ENCODE data around the gene EFEMP2.

Gene EFEMP2

DNA sequence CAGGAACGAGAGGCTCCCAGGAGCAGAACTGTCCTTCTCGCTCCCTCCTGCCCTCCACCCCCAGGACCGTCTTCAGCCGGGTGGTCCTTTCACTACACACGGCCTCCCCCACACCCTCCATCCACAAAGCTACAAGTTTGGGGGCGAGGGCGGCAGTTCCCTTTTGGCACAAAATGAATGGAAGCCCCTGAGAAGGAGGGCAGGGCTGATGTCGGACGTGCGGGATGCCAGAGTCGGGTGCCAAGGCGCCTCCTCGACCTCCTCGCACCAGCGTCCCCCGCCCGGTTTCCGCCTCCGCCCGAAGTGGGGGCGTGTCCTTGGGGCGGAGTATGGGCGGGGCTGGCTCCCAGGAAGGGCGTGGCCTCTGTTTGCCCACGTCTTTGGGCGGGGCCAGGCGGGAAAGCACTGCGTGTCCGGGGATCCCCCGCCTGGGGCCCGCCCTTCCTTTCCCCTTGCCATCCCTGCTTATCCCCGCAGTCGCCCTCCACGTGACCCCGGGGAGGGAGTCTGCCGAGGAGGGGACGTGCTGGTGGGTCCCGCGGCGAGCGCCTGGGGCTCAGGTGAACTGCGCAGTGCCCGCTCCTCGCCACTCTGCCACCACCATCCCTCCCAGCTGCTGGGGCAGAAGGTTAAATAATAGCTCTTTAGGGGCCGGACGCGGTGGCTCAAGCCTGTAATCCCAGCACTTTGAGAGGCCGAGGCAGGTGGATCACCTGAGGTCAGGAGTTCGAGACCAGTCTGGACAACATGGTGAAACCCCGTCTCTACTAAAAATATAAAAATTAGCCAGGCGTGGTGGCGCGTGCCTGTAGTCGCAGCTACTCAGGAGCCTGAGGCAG lies 937 bp upstream of the EFEMP2 start:
- in situ Hi-C loops (cut with HindIII; ENCODE audit: low pct_unique_long_range_greater_than_20kb, low sequenced_read_pairs) = no loop called here
- peak; percentile 91 to 93 for DNase-seq (ENCODE audit: low read depth in 1 of 2, low spot score in 1 of 2)
- no peak for TF ChIP-seq JUND (IDR thresholded peaks at IDR 0.05; ENCODE audit: low read depth)

- in situ Hi-C loops (cut with HindIII; ENCODE audit: low pct_unique_long_range_greater_than_20kb, low sequenced_read_pairs) = no loop called here
- TF ChIP-seq JUND (IDR thresholded peaks at IDR 0.05; ENCODE audit: low read depth) = no peak
- no peak for DNase-seq (ENCODE audit: low read depth in 1 of 2, low spot score in 1 of 2)
These were observed 620 bp downstream of the EFEMP2 start for GRCh38 chr11:65871811-65872548.

GRCh38 chr11:65870706-65871681 lies 1.6 kb downstream of the EFEMP2 start:
- no peak for DNase-seq (ENCODE audit: low read depth in 1 of 2, low spot score in 1 of 2)
- in situ Hi-C loops (cut with HindIII; ENCODE audit: low pct_unique_long_range_greater_than_20kb, low sequenced_read_pairs) = no loop called here
- TF ChIP-seq JUND (IDR thresholded peaks at IDR 0.05; ENCODE audit: low read depth) = no peak

- no peak for DNase-seq (ENCODE audit: low read depth in 1 of 2, low spot score in 1 of 2)
- no peak for TF ChIP-seq JUND (IDR thresholded peaks at IDR 0.05; ENCODE audit: low read depth)
- in situ Hi-C loops (cut with HindIII; ENCODE audit: low pct_unique_long_range_greater_than_20kb, low sequenced_read_pairs) = no loop called here
These were observed 2.3 kb downstream of the EFEMP2 start for GRCh38 chr11:65870307-65870658.

DNA sequence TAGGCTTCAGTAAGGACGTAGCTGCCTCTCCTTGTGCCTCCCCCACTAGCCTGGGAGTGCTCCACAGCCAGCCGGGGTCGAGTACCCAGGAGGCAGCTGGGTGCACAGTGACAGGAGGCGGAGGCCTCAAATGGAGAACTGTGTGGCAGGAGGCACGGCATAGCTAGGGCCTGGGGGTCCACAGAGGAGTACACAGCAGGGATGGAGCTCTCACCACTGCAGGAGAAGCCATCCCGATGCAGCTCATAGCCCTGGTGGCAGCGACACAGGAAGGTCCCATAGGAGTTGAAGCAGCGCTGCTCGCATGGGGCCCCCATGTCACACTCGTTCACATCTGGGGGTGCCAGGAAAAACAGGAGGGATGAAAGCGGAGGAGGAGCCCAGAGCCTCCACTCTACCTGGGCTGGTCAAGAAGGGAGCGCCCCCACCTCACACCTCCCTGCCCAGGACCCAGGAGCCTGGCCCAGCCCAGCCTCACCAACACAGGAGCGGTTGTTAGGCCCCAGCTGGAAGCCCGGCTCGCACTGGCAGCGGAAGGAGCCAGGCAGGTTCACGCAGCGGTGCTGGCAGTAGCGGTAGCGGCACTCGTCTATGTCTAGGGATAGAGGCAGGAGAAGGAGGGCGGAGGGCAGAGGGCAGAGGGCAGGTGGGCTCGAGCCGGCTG lies 2.8 kb downstream of the EFEMP2 start:
- DNase-seq (ENCODE audit: low read depth in 1 of 2, low spot score in 1 of 2) = no peak

GRCh38 chr11:65868907-65869306 lies 3.7 kb downstream of the EFEMP2 start:
- in situ Hi-C loops (cut with HindIII; ENCODE audit: low pct_unique_long_range_greater_than_20kb, low sequenced_read_pairs) = no loop called here
- TF ChIP-seq JUND (IDR thresholded peaks at IDR 0.05; ENCODE audit: low read depth) = no peak
- no peak for DNase-seq (ENCODE audit: low read depth in 1 of 2, low spot score in 1 of 2)

More for the DNA sequence above, 2.8 kb downstream of the EFEMP2 start:
- TF ChIP-seq JUND (IDR thresholded peaks at IDR 0.05; ENCODE audit: low read depth) = no peak
- in situ Hi-C loops (cut with HindIII; ENCODE audit: low pct_unique_long_range_greater_than_20kb, low sequenced_read_pairs) = no loop called here

DNA sequence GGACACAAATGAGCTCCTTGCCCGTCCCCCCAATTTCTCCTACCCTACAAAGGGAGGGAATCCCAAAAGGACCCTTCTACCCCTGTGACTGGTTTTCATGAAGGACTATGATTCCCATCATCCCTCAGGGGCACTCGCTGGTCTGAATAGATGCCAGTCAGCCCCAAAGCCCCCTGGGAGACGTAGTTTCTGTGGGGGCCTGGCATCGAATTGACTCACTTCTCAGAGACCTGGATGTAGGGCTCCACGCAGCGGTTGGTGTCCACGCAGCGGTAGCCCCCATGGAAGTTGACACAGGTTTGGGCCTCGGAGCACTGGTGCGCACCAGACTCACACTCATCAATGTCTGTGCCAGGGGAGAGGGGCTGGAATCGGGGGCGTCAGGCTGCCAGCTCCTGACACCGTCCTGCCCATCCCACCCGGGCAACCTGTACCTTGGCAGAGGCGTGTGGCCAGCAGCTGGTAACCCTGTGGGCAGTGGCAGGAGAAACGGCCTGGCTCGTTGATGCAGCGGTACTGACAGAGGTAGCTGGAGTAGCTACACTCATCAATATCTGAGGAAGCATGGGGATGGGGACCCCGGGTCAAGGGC lies 4.4 kb downstream of the EFEMP2 start:
- in situ Hi-C loops (cut with HindIII; ENCODE audit: low pct_unique_long_range_greater_than_20kb, low sequenced_read_pairs) = no loop called here
- DNase-seq (ENCODE audit: low read depth in 1 of 2, low spot score in 1 of 2) = peak in 1 of 2 experiments; percentile 52
- TF ChIP-seq JUND (IDR thresholded peaks at IDR 0.05; ENCODE audit: low read depth) = no peak

DNA sequence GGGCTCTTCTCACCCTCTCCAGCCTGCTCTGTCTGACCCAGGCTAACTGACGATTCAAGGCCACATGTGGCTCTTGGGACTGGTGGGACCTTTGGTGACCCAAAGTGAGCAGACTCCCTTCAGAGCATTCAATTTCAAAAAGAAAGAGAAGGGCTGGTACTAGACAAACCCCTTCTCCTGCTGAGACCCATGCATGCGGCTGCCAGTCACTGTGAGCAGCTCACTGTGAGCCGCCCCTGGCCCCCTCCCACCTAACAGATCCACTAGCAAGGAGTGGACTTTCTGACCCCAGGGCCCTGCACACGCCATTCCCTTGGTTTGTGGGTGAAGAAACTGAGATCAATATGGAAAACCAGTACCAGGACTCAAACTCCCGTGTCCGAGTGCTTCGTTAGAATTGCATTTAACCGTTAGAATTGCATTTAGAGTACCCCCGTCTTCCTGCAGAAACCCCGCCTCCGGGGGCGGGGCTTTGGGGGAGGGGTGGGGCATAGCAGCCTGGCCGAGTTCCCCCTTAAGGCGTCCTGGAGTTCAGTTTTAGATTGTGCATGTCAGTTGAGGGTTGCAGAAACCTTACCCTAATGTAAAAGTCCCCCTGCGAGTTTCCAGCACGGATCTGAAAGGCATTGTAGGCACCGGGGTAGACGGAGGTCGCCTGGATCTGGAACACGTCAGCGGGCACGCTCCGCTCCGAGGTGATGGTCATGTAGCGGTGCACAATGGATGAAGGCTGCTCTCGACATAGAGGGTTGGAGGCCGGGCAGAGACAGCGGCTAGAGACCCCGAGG lies 5.1 kb downstream of the EFEMP2 start:
- no peak for TF ChIP-seq JUND (IDR thresholded peaks at IDR 0.05; ENCODE audit: low read depth)
- DNase-seq (ENCODE audit: low read depth in 1 of 2, low spot score in 1 of 2) = no peak
- in situ Hi-C loops (cut with HindIII; ENCODE audit: low pct_unique_long_range_greater_than_20kb, low sequenced_read_pairs) = no loop called here

GRCh38 chr11:65866509-65867283 lies 5.9 kb downstream of the EFEMP2 start:
- in situ Hi-C loops (cut with HindIII; ENCODE audit: low pct_unique_long_range_greater_than_20kb, low sequenced_read_pairs) = no loop called here
- TF ChIP-seq JUND (IDR thresholded peaks at IDR 0.05; ENCODE audit: low read depth) = no peak
- no peak for DNase-seq (ENCODE audit: low read depth in 1 of 2, low spot score in 1 of 2)

DNA sequence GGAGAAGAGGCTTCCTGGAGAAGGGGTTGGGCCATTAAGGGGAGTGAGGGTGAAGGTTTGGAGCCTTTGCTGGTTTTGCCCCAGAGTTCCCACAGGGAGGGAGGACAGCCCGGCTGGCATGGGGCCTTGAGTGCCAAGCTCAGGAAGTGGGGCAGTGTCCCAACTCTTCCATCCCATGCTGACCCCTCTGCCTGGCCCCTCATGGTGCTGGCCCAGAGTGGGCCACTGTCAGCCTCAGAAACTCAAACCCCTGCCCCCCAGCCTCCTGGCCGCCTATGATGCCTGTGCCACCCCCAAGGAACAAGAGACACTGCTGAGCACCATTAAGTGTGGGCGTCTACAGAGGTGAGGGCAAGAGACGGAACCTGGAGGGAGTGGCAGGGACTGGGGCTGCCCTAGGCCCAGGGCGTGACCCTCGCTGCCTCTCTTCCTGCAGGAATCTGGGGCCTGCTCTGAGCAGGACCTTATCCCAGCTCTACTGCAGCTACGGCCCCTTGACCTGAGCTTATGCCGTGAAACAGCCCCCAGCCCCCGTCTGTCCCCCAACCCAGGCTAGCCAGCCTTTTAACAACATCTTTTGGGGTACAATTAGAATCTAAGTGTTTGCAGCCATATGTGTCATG lies 6.9 kb downstream of the EFEMP2 start:
- no peak for DNase-seq (ENCODE audit: low read depth in 1 of 2, low spot score in 1 of 2)
- TF ChIP-seq JUND (IDR thresholded peaks at IDR 0.05; ENCODE audit: low read depth) = no peak
- in situ Hi-C loops (cut with HindIII; ENCODE audit: low pct_unique_long_range_greater_than_20kb, low sequenced_read_pairs) = no loop called here
